Measurements from ENCODE around the gene ISL2.
"Not testable (repeated sequence)": the region's sequence is repeated elsewhere in the genome, so short reads cannot be mapped to it uniquely, and the experiment has no call there.

GRCh38 chr15:76297951-76298350 is 38.6 kb upstream of the ISL2 start:
- TF ChIP-seq CTCF, POLR2AphosphoS5, POLR2A (IDR thresholded peaks at IDR 0.05): not testable (repeated sequence)

Measured in prostate gland (tissue), 2 donors.